HG03457 (cell line): ENCODE measurements around the gene IGF2R.
A peak's percentile ranks its signal among the peaks of the same experiment; 100 is the strongest.
"Not testable (repeated sequence)": the region's sequence is repeated elsewhere in the genome, so short reads cannot be mapped to it uniquely, and the experiment has no call there.

Source experiments
- ATAC-seq: cut with Tn5 transposase; IDR thresholded peaks from one replicate; pipeline ENCODE4 v1.9.1; 2021; ENCODE audit warnings: moderate number of reproducible peaks; ENCODE audit not compliant: unreplicated experiment

Gene IGF2R, protein sequence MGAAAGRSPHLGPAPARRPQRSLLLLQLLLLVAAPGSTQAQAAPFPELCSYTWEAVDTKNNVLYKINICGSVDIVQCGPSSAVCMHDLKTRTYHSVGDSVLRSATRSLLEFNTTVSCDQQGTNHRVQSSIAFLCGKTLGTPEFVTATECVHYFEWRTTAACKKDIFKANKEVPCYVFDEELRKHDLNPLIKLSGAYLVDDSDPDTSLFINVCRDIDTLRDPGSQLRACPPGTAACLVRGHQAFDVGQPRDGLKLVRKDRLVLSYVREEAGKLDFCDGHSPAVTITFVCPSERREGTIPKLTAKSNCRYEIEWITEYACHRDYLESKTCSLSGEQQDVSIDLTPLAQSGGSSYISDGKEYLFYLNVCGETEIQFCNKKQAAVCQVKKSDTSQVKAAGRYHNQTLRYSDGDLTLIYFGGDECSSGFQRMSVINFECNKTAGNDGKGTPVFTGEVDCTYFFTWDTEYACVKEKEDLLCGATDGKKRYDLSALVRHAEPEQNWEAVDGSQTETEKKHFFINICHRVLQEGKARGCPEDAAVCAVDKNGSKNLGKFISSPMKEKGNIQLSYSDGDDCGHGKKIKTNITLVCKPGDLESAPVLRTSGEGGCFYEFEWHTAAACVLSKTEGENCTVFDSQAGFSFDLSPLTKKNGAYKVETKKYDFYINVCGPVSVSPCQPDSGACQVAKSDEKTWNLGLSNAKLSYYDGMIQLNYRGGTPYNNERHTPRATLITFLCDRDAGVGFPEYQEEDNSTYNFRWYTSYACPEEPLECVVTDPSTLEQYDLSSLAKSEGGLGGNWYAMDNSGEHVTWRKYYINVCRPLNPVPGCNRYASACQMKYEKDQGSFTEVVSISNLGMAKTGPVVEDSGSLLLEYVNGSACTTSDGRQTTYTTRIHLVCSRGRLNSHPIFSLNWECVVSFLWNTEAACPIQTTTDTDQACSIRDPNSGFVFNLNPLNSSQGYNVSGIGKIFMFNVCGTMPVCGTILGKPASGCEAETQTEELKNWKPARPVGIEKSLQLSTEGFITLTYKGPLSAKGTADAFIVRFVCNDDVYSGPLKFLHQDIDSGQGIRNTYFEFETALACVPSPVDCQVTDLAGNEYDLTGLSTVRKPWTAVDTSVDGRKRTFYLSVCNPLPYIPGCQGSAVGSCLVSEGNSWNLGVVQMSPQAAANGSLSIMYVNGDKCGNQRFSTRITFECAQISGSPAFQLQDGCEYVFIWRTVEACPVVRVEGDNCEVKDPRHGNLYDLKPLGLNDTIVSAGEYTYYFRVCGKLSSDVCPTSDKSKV (N-terminal part only)

DNA sequence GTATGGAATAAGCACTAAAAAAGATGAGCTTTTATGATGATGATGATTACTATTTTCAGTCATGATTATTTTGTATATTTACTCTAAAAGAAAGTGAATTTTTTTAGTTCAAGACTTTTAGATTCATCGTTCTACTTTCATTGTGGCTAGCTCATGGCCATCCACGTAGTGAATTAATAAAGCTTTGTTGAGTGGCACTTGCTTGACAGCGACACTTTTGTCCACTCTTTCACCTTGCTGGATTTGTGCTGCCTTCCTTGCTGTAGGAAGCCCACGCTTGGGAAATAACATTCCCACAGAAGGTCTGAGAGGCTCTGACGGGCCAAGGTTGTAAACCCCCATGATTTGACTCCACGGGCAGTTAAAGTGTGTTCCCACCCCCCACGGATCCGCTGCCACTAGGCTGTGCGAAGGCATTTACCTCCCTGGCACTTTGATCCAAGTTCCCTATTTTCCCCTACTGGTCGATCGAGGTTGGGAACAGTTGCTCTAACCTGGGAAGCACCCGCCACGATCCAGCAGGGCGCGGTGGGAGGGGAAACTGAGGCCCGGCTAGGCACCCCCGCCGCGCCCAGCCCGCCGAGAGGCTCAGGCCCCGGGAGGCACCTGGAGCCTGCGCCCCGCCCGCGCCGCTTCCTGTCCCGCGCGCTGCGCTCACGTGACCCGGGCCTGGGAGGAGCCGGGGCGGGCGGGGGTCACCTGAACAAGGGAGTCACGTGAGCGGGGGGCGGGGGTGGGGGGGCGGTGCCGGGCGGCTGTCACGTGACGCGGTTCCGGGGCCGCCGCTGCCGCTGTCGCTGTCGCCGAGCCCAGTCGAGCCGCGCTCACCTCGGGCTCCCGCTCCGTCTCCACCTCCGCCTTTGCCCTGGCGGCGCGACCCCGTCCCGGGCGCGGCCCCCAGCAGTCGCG lies at the start of gene IGF2R:
Gene IGF2R, plus strand, starts transcription at position 788 of the 909 bp plus-strand sequence. CDS start 165 bp downstream, outside the sequence.
- ATAC-seq: peak; percentile 58

DNA sequence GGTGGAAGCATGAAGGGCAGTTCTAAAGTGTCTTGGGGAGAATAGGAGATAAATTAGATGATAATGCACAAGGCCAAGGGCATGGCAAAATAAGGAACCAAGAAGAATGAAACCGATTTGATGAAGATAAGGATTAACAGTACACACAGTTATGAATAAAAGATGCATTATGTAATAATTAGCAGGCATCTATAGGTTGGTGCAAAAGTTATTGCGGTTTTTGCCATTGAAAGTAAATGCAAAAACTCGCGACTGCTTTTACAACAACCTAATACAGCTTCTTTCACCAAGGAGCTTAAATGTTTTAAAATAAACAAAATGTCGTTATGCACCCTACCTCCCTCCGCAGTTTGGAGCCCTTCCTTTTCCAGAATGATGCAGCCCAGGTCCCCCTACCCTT lies 49.1 kb upstream of the IGF2R start:
- ATAC-seq: no peak

DNA sequence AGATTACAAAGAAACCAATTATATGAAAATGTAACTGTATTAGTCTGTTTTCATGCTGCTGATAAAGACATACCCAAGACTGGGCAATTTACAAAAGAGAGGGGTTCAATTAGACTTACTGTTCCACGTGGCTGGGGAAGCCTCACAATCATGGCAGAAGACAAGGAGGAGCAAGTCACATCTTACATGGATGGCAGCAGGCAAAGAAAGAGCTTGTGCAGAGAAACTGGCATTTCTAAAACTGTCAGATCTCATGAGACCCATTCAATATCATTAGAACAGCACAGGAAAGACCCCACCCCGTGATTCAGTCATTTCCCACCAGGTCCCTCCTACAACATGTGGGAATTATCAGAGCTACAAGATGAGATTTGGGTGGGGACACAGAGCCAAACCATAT lies 44.7 kb upstream of the IGF2R start:
- ATAC-seq: not testable (repeated sequence)

DNA sequence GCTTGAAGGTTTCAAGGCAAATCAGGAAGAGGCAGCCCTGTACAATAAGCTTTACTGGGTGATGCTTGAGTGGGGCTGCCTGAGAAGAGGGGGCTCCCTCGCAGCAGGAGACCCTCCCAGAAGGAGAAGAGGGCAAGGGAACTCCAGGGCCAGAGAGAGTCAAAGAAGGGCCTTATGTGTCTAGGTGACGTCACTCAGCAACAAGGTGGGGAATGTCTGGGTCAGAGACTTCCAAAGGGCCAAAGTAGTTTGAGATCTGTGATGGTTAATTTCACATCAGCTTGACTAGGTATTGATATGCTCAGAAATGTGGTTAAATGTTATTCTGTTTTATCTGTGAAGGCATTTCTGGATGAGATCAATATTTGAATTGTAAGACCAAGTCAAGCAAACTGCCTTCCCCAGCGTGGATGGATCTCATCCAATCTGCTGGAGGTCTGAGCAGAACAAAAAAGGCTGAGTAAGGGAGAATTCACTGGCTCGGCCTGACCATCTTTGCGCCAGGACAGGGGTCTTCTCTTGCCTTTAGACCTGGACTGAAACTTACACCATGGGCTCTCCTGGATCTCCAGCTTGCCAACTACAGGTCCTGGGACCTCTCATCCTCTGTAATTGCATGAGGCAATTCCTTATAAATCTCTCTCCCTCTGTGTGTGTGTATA lies 42.2 kb upstream of the IGF2R start:
- ATAC-seq: no peak

DNA sequence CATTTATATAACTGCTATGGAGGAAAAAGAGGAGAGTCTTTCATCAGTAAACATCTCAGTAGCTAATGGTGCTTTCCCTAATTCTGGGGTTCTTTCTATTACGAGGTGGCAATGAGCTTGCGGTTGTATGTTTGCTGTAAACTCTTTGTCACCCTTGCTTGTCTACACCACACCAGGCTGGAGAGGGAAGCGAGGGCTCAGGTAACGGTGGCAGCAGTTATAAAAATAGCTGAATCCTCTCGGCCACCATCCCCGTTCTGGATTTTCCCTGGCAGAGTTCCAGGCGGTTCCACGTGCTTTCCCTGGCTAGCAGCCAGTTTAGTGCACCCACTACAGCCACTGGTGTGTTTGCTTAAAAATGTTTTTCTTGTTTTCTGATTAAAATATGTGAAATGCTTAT lies 39.1 kb upstream of the IGF2R start:
- peak; percentile 37 for ATAC-seq

DNA sequence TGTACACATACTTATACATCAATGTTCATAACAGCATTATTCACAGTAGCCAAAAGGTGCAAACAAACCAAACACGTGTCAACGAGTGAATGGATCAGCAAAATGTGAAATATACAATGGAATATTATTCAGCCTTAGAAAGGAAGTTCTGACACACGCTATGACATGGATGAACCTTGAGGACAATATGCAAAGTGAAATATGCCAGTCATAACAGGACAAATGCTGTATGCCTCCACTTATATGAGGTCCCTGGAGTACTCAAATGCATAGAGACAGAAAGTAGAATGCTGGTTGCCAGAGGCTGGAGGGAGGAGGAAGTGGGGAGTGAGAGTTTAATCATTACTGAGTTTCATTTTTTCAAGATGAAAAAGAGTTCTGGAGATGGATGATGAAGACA lies 37.8 kb upstream of the IGF2R start:
- ATAC-seq: peak; percentile 85

DNA sequence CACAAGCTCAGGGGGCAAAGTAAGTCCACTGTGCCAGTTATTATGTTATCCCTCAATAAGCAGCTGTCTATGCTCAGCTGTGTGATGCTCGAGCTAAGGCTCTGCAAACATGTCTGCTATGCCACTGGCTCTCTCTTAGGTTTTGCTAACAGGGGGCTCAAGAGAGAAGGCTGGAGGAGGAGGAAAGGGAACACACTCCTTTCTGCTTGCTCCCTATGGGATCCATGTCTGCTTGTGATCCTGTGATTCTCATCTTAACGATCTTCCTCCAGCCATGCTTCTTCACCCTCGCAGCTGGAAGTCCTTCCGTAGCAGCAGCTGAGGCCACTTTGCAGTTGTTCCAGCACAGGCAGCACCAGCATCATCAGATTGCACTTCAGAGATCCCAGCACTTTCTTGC lies 37.0 kb upstream of the IGF2R start:
- no peak for ATAC-seq

DNA sequence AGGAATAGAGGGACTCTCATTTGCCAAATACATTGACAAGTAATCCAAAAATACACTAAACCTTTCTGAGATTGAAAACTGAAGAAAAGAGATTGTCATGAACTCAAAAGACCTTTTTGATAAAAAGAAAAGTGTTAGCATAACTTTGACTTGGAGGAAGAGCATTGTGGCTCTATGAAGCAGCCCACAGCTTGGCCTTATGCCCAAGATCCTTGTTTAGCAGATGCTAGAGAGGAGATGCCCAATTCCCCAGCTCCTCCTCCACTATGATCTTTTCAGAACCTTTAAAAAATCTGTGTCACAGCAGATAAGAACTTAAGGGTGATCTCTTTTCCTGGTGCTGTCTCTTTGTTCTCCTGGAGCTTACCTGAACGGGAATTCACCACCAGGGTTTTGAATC lies 35.8 kb upstream of the IGF2R start:
- no peak for ATAC-seq

DNA sequence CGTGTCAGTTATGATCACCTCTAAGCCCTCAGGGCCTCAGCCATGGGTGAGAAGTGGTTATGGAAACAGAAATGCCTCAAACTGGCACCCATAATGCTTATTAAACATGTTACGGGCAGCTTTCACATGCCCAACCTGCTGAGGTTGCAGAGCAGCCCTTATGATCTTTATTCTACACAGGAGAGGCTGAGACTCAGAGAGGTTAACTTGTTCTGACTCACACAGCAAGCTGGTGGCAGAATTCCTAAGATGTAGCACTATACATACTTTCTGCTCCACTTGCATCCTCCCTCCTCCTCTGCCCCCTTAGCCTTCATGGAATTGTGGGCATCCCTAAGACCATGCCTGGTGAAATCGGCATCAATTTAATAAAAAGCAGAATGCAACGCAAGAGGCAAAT lies 34.7 kb upstream of the IGF2R start:
- ATAC-seq: no peak

DNA sequence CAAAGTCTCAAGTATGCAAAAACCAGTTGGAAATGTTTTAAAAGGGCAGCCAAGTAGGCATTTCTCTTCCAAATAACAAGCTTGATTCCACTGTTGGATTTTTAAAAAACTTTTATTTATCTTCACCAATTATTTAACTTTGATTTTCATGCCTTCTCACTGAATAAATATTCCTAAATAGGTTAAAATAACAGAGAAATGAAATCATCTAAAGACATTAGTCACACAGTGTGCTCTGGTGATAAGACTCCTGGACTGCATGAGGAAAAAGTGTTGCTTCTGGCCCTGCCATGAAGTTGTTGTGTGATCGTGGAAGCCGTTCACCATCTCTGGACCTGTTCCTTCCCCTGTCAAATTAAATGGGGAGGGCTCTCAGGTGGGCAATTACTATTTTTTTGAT lies 33.8 kb upstream of the IGF2R start:
- no peak for ATAC-seq

DNA sequence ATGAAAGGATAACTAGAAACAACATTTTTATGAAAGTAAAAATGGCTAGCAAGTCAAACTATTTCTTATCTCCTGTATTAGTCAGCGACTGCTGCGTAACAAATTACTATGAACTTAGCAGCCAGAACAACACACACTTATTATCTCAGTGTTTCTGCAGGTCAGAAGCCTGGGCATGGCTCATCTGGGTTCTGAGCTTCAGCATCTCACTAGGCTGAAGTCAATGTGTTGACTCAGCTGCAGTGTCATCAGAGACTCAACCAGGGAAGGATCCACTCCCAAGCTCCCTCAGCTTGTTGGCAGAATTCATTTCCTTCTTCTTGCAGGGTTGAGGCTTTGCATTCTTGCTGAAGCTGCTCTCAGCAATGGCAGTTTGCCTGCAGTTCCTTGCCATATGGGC lies 33.2 kb upstream of the IGF2R start:
- no peak for ATAC-seq

DNA sequence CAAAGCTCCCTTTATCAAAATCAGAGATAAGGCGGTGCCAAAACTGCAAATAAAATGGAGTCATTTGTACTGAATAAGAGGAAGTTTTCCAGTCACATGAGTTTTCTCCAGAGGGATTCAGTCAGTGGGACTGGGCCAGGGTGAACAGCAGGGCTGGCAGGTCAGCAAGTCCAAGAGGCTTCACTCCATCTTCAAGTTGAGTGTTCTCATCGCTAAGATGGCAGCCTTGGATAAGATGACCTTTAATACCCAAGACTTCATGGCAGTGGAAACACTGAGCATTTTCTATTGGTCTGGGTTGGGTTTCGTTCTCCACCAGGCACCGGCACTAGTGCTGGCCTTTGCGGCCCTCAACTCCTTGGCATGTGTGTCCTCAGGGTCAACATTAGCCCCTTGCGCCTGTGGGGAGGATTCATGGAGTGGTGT lies 29.3 kb upstream of the IGF2R start:
- ATAC-seq: no peak

DNA sequence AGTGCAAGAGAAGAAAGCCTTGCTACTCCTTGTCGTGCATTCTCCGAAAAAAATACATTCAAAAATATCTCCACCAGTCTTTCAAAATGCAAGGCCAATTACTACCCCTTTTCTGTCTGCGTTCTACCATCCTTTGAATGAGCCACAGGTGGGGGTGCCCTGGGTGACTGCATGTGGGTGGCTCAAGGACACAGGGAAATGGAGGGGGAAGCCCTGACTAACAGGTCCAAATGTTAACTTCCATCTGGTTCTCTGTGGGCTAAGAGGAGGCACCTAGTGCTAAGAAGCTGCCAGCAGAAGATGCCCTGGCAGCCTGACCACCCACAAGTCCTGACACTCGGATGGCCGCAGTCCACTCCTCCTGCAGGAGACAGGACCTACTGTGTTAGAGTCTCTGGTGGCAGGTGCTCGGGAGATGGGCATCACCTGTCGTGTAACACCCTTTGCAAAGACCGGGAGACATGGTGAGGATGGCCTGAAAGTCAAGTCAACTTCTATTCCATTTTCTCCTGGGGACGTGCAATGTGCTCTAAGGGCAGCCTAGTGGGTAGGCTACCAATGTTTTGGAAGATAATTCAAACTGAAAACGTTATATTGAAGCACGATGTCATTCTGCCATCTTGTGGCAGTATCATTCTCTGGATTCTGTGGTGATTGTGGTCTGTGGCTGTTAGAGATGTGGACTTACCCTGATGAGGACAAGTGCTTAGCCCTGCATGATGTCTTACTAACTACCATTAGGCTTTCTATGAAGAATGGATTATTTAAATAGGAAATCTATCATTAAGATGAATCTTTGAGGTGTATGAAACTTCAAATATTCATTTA lies 27.4 kb upstream of the IGF2R start:
- ATAC-seq: peak; percentile 97

DNA sequence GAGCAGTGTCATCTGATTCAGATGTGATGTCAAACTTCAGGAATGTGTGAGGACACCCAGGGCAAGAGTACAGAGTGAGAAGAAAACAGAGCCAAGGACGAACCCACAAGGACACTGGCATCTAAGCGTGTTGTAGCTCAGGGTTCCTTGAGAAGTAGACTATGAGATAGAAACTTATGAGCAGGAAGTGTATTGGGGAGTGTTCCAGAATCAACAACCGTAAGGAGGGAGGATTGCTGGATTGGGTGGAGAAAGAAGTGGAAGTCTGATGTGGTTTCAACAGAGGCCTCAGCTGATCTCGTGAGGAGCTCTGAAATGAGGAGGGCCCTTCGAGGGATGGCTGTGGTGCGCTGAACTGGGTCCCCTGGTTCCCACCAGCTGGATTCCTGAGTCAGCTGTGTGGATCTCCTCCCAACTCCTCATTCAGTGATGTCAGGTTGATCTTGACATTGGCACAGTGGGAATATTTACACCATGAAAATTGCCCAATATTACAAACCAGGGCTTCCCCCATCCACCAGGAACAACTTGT lies 25.7 kb upstream of the IGF2R start:
- ATAC-seq: no peak

DNA sequence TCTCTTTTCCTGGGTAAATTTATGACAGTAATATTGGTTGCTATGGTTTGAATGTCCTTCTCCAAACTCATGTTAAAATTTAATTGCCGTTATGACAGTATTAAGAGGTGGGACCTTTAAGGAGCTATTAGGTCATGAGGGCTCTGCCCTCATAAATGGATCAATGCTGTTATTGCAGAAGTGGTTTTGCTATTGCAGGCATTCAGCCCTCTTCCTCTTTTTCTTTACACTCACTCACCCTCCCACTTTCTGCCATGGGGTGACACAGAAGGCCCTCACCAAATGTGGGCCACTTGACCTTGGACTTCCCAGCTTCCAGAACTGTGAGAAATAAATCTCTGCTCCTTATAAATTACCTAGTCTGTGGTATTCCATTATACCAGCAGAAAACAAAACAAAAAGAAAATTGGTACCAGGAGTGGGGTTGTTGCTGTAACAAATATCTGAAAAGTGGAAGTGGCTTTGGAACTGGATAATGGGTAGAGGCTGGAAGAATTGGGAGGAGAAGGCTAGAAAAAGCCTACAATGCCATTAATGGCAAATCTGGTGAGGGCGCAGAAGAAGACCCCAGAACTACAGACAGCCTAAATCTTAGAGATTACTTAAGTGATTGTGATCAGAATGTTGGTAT lies 24.8 kb upstream of the IGF2R start:
- no peak for ATAC-seq

DNA sequence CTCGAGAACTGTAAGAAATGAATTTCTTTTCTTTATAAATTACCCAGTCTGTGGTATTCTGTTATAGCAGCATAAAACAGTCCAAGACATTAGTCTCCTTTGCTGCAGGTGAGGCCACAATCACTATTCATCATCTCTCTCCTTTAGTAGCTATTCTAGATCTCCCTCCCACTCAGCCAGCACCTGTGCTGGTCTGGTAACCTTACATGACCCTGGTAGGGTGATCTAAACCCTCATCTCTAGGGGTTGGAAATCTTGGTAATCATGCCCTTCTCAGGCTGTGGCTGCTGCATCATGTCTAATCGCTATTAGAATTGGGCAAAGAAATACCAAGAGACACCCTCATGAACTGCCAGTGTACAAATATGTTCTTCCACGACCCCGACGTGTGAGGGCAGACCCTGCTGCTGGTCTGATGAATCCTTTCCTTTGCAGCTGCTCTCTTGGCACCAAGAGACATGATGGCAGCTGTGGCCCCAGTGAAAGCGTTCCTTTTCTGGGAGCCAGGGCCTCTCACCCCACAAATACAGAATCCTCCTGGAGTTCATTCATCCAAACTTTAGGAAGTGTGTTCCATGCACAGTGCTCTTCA lies 23.0 kb upstream of the IGF2R start:
- no peak for ATAC-seq

DNA sequence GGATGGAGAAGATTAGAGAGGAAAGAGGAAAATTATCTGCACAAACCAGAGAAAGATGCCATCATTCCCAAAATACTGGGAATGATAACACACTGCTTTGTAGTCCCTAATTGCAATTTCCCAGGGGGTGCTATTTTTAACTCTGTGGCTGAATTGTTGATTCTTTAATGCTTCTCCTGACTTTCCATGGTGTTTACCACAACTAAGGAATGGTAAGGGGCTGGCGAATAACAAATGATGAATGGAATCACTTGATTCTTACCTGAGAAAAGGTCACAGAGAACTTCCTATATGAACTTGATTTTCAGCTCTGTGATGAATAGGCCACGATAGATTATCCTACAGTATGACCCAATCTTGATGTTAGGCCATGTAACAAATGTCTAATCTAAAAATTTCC lies 22.0 kb upstream of the IGF2R start:
- ATAC-seq: no peak

DNA sequence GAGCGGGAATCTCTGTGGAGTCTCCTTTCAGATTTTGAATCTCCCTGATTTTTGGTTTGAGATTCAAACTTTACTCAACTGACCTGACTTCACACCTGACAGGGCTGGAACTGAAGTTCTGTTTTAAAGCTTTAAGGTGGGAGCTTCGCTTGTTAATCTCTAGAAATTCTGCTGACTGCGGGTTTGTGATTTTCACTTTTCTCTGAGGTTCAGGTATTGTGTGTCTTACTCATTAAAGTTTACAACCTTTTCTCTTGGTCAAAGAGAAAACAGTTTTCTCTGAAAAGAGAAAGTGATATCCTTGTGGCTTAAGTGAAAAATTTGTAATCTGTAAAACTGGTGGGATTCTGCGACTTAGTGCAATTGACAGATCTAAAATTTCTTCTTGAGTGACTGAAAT lies 20.7 kb upstream of the IGF2R start:
- ATAC-seq: no peak
